ENCODE data around the gene FBXO3.

The FBXO3 gene

DNA sequence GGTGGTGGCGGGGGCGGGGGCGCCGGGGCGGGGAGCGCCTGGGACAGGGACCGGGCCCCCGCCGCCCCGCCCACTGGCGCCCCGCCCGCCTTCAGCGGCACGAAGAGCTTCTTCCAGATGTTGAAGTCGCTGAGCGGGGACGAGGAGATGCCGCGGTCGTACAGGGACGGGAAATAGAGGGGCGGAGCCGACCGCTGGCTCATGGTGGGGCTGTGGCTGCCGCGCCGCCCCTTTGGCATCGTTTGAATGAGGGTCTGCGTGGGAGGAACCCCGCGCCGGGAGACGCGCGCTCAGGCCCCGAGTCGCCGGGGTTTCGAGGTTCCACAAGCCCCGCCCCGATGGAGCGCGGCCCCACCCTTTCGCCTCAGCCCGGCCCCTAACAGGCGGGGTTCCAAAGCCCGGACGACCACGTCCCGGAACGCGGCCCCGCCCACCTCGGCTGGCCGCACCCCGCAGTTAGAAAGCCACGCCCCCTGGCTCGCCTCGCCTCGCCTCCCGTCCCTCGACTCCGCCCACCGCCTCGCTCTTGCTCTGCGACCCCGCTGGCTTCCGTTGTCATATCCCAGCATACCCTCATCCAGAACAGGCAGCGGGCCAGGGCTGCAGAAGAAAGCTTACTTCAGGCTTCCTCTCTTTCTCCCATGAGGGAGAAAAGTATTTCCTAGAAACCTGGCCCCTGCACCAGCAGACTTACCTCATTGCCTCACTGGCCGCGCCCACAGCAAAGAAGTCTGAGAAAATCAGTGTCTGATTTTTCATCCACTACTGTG is 73.6 kb downstream of the FBXO3 start, which contains the start of gene C11orf91:
Gene C11orf91, minus strand, starts transcription at position 325 of the 770 bp plus-strand sequence. Its CDS starts 86 bp downstream, at position 239.
- peak; percentile 67 to 91 (median 84) for DNase-seq

DNA sequence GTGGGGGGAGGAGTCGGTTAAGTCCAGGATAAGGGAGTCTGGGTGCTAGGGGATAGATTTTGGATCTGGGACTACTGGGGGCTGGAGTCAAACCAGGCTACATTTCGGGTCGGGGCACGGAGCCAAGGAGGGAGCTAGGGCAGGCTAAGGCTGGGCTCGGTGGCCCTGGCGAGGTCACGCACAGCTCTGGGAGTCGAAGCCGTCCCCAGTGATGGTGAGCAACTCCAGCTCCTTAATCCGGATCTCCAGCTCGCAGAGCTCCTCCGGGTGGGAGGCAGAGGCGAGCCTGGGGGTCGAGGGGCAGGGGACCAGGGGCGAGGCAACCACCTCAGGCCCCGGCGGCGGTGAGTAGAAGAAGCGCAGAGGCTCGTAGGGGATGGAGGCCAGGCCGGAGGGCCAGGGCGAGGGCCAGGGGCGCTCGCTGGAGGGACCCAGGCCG is 74.2 kb downstream of the FBXO3 start:
- no peak for DNase-seq

DNA sequence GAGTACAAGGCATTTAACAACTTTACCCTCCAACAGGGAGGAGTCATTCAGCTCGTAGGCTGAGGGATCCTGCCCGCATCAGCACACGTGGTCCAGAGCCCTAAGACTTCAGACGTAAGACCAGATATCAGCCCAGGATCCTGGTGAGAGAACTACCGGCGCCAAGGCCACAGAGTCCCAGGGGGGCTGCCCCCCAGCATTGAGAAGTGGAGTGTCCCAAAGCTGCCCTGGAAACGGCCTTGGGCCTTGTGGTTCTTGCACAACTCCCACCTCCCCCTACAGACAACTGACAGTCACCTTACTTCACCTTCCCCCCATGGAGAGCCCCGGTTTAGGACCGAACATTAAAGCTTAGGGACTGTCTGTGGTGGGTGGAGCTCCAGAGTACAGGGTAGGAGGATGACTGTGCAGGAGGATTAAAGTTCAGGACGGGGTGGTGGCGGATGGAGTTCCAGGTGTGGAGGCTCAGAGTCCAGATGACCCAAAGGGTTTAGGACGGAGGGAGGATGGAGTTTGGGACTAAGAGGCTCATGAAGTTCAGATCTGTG is 74.7 kb downstream of the FBXO3 start:
- no peak for DNase-seq

DNA sequence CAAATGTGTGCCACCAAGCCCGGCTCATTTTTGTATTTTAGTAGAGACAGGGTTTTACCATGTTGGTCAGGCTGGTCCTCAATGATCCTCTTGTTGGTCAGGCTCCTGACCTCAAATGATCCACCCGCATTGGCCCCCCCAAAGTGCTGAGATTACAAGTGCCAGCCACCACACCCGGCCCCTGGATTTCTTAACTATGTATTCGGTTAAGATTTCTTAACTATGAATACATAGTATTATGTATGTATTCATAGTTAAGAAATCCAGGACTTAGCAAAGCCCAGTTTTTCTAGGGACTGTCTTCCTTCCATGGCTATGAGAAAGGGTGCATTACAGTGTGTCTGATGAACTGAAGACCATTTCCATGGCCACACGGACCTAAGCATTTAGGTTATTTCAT is 75.4 kb downstream of the FBXO3 start:
- DNase-seq = no peak

DNA sequence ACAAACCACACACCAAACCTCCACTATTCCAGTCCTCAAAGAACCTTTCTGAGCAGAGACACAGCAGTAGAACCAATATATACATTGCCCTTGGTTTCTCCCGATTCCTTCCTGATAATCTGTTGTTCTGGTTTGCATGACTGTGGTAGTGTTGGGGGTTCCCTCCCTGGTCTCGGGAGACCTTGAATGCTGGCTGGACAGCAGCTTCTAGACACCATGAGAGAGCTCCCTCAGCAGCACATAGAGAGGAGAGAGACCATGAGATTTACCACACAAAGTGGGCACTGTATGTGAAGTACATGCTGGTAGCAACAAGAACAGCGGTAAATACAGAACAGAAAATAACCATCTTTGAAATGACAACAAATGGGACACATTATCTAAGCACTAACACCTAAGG is 76.3 kb downstream of the FBXO3 start:
- no peak for DNase-seq

DNA sequence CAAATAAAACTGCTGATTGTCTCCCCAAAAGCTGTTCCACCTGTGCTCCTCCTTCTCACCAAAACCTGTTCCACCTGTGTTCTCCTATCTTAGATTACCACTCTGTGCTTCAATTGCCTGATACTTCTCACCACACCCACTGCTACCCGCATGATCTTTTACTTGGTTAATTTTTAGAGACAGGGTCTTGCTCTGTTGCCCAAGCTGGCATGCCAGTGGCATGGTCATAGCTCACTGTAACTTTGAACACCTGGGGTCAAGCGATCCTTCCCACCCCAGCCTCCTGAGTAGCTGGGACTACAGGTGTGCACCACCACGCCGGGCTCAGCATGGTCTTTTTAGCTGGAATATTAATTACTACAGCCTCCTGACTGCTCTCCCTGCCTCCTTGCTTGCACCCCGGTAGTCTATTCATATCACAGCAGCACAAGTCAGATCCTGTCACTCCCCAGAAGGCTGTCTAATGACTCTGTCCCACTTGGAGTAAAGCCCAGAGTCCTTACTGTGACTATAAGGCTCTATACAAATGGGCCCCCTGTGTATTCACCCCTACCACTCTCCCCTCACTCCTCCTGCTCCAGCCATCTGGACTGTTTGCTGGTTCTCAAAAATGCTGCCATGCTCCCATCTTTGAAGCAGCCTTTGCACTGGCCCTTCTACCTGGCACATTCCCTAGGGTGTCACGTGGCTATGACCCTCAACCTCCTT is 77.2 kb downstream of the FBXO3 start:
- DNase-seq = no peak

DNA sequence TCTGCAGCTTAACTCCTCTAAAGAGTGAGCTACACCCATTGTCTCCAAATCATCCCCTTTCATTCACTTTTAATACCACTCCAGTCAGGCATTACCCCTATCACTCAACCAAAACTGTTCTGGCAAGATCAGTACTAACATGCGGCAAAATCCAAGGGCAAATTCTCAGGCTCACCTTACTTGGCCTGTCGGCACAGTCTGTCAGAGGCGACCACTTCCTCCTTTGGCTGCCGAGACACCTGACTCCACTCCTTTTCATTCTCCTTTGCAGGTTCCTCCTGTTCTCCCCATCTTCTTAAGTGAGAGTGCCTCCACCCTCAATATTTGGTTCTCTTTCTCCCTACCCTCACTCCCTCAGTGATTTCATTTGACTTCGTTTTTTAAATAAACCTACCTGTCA is 77.9 kb downstream of the FBXO3 start:
- DNase-seq = no peak

DNA sequence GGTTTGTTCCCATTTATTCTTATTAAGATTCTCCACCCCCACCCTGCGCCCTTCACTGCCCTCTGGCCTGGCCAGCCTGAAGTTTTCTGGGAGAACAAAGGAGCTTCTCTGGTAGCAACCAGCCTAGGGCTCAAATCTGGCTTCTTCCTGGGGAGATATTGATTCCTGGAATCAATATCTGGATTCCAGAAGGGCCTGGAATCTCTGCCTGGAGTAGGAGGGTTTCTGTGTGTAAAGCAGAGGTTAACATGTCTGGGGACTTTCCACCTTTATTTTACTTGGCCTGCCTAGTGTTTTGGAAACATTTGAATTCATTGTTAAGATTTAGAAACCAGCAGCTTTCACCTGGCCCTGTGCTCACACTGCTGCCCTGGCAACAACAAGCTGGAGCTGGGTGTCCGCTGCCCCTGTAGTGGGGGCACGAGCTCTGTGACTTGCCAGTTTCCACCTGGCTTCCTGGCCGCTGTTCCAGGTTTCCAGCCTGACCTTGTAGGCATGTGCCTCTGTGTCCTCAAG is 79.2 kb downstream of the FBXO3 start:
- DNase-seq = no peak

DNA sequence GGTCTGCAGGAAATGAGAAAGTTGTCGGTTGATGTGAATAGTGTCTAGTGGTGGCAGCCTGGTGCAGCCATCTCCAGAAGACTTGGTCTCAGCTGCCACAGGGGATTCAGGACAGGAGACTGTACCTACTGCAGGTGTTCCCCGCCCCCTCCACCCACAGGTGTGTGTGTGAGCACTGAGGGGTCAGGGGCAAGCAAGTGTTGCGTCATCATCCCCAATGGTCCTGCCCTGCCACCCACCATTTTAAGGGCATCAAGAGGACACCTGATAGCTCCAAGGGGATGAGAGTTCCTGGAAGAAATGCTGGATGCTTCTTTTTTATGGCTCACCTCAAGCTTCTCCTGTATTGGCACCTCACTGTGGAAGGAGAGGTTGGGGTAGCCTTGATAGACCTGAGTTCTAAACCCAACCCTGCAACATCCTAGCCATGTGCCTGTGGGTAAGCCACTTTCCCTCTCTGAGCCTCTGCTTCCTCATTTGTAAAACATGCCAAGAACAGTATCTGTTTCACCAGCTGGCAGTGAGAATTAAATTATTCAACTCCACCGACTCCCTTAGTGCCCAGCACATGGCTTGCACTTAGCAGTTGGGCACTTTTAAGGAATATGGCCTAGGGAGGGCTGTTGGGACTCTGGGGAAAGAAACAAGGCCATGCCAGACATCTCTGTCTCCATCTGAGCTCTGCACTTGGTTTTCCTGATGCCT is 79.8 kb downstream of the FBXO3 start:
- no peak for DNase-seq

DNA sequence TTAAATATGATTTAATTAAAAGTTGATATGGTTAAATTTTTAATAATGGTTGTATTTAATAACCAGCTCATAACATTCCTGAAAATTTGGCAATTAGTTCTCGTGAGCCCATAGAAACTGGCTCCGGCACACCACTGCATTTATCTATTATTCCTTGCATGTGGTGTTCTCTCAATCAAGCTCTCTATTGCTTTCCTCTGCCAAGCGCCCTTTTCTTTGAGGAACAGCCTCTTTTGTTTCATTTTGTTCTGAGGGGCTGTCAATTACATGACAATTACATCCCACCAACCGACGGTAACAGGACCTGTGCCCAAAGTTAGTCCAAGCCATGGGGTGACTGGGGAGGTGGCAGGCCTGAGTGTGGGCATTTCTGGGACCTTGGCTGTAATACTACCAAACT is 81.8 kb downstream of the FBXO3 start:
- no peak for DNase-seq

DNA sequence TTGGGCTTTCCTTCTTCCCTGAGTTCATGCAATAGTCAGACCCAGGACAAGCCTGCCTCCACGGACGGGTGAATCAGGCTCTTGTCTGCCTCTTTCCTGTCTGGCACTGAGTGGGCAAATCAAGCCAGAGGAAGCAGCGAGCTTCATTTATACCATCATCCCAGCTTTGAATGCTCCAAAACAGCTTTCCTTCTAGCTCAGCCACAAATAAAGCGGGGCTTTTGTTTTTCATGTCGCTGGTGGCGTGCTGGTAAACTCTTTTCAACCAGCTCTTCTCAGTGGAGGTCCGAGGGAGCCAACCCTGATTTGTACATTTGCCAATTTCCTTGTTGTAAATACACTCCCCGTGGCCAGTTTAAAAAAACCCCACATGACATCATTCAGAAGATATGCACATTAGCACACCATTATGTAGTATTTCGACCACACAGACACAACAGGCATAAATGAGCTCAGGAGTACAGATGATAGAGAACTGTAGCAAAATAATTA is 82.3 kb downstream of the FBXO3 start:
- no peak for DNase-seq

DNA sequence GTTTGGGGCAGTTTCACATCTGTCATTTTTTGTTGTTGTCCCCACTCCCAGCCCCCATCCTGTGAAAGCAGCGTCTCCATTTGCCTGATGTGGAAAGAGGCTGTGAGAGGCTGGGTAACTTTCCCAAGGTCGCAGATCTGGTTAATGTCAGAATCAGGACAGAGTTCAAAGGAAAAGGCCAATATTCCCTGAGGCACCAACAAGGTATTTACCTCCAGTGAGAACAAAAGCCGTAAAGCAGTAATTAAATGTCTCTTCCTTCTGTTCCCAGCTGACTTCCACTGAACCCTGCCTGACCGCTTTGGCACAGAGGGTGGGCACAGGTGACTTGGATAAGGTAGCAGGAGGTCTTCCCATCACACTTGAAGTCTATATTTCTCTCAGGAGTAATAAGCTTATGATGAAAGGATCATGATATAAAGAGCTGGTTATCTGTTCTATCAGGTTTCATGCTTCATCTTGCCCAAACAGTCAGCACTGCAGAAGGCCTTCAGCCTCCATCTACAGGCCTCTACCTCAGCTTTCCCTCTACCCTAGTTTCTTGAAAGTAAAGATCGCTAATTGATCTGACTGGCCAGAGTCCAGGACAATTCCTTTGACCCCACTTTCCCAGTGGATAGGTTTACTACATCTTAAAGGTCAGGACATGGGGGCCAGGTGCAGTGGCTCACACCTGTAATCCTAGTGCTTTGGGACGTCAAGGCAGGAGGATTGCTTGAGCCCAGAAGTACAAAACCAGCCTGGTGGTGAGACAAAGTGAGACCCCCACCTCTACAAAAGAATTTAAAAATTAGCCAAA is 83.1 kb downstream of the FBXO3 start:
- no peak for DNase-seq
